NCI-H345 treated with DMSO at 0.1 percent for 48 hours (cell line): ENCODE results near the gene CFDP1.

Experiments
- DNase-seq: peaks from one replicate; lab custom pipeline; 2025; ENCODE audit not compliant: unreplicated experiment; lab: John Stamatoyannopoulos, UW

CFDP1 gene

DNA sequence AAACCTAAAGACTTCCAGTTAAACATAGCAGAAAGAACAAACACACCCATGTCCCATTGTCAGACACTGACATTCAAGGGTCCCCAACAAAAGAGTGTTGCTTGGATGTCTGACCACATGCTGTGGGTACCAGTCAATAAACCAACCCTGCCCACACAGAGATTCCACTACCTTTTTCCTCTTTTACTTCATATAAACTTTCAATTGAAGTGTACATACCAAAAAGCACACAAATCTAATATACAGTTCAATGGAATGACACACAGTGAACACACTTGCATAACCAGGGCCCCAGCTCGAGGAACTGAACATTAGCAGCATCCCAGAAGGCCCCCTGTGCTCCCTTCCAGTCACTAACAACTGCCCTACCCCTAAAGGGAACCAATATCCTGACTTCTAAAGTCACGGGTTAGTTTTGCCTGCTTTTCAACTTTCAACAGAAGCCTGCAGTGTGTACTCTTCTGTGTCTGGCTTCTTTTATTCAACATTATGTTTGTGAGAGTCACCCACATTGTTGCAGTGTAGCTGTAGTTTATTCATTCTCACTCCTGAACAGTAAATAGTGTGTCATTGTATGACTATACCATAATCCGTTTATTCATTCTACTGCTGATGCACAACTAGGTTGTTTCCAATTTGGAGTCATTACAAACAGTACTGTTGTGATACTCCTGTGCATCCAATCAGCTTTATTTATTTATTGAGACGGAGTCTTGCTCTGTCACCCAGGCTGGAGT, 18.0 kb downstream of the CFDP1 start:
- DNase-seq = no peak

DNA sequence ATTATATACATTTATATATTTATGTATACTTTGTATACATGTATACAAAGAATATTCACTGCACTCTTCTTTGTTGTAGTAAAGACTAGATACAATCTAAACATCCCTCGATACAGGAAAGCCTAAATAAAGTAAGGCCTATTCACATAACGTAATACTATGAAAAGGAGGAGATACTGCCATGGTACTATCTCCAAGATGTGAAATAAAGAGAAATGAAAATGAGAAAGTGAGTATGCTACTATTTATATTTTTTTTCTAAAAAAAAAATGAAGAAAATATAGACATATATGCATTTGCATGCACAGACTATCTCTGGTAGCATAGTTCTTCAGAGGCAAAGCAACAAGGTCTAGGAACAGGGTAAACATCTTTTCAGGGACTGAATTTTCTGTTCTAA, 19.4 kb downstream of the CFDP1 start:
- DNase-seq = no peak

DNA sequence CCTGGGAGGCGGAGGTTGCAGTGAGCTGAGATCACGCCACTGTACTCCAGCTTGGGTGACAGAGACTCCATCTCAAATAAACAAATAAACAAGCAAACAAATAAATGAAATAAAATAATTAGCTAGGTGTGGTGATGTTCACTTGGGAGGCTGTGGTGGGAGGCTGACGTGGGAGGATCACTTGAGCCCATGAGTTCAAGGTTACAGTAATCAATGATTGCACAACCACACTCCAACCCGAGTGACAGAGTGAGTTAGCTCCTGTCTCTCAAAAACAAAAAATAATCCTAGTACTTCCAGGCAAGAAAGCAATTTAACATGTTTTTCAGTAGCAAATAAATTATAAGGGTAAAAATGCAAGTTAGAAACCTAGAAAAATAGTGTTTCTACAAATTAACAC, 26.4 kb downstream of the CFDP1 start:
- no peak for DNase-seq

DNA sequence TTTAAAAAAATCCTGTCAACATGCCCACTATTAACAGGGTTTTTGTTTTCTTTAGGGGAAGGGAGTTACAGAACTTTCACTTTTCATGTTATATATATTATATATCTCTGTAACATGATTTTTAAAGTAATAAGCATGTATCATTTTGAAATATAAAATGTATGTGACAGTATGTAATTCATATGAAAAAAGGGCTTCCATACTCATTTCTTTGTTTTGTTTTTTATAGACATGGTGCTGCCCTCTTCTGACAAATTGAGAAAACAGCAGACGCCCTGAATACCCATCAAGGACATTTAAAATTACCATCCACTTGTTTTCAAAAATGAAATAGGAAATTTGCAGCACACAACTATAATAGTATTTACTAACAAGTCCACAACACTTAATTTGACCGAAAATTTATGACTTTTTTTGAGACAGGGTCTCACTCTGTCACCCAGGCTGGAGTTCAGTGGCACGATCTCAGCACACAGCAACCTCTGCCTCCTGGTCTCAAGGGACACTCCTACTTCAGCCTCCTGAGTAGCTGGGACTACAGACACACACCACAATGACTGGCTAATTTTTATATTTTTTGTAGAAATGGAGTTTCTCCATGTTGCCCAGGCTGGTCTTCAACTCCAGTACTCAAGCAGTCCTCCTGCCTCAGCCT, 30.4 kb downstream of the CFDP1 start:
- DNase-seq = no peak

DNA sequence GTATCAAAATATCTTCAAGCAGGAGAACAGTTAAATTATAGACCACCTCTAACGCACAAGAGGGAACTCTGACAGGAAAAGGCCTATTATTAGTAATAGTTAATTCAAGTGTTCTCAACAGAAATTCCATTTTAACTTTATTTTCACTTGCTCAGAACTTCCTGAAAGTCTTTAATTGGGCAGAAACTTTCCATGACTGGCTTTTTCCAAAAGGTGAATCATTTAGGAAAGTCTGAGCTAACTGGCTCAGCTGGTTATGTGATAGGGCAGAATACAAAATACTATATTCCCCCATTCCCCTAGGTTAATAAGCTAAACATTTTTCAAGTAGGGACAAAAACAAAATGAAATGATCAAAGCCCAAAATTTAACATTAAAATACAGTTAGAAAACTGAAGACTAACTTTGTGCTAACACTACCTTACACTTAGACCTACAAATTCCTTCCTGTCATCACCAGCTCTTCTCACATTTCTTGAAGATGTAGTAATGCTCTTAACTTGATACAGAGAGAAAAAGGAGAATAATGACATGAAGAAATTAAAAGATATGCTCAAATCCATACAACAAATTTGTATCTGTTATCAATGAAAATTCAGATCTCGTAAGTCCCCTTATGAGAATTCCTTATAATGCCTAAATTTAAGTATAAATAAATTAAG, 31.0 kb downstream of the CFDP1 start:
- no peak for DNase-seq

DNA sequence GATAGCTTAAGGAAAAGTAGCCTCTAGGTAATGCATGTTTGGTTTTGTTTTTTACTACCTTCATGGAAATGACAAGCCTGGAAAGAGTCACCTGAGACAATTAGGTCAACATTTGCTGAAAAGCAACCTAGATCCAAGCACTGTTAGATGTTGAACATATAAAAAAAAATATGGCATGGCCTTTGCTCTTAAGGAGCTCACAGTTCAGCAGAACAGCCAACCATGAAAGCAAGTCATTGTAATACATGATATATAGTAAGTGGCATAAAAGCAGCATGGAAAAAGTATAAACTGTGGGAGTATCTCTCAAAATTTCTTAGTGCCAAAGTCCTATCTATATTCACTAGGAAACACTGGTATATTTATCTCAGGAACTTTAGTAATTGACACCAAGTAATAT, 31.6 kb downstream of the CFDP1 start:
- DNase-seq = no peak

DNA sequence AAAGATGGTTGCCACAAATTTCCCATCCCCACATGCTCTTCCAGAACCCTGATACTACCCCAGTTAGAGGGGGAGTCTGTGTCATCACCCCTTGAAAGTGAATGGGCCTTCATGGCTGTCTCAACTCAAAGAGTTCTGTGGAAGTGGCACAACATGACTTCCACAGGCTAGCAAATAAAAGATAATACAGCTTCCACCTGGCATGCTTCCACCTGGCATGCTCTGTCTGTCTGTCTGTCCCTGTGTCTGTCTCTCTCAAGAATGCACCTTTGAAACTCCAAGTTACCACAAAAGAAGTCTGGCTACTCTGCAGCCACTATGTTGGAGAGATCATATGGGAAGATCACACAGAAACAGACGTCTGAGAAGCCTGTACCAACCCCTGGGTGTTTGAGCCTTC, 35.0 kb downstream of the CFDP1 start:
- DNase-seq = no peak

DNA sequence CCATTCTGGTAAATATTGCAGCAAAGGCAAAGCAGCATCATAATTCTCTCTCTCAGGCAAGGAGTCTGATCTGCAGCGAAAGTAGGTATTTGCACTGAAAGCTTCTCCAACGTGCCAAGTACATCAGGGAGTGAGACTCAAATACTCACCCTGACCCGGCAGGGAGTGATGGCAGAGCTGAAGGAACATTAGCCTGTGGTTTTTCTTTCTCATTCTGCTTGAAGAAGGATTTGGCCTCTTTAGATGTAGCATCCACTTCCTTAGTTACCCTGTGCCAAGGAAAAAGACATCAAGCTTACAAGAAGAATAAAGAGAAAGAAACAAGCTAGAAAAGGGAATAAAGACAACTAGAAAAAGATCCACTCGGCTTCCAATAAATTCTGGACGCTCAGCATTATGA, 38.4 kb downstream of the CFDP1 start:
- no peak for DNase-seq

DNA sequence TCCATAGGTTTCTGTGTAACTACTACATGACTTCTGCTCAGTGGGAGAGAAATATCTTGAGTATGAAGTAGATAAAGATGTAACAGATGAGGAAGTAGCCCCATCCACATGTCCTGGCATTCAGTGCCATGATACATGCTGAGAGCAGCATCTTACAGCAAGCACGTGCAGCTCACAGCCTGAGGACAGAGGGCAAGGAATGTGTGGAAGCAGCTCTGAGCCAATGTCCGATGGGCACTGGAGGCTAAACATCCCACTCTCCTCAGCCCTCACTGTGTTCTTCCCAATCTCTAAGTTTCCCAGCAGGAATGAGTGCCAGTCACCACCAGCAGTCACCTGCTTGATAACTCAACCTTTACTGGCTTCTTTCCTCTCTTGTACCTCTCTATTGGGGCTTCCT, 40.4 kb downstream of the CFDP1 start:
- DNase-seq = no peak

DNA sequence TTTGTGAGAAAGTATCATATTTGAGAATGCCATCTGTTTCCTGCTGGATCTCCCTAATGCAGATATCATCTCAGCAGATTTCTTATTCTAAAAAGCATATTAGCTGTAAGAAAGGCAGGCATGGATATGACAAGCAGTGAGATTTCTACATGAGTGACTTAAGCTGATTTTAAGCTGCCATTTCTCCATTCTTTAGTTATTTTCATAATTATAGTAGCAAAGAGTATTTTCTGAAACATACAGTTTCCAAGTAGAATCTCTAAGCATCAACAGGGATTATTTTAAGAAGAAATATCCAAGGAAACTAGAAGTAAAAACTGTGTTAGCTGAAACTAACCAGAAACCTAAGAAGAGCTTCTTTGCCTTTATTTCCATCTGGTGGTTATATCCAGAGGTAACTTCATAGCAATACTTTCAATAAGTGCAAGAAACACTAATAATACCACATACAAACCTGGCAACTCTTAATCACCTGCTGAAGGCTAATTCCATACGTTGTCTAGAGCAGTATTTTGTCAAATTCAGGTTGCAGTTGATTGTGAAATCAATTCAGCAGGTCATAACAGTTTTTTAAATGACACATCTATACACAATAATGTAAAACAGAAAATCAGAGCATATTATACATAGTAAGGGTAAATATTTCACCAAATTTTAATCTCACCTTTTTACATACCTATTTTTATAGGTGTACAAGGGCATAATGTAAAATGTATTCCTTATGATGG, 42.2 kb downstream of the CFDP1 start:
- DNase-seq = no peak

DNA sequence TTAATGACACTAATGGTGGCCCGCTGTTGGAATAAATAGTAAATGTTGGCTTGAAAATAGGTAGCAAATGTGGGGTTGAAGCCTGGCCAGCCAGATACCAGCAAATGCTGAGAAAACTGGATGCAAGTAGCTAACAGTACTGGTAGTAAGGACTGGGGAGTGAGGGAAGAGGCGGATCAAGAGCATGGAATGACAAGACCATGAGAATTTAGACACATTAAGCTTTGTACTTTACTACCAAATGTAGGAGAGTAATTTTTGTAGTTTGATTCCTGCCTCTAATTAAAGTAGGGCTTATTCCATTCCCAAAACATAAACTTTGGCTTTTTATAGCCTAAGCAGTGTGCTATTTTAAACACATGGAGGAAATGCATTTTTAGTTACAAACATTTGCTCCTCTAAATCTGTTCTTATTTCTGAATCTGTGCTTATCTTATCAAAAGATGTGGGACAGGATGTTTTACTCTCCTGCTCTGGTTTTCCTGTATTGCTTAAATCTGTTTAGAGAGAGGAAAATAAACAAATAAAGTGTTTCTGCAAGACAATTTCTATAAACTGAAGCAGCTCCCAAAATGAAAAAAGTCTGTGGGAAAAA, 44.1 kb downstream of the CFDP1 start:
- DNase-seq = no peak

DNA sequence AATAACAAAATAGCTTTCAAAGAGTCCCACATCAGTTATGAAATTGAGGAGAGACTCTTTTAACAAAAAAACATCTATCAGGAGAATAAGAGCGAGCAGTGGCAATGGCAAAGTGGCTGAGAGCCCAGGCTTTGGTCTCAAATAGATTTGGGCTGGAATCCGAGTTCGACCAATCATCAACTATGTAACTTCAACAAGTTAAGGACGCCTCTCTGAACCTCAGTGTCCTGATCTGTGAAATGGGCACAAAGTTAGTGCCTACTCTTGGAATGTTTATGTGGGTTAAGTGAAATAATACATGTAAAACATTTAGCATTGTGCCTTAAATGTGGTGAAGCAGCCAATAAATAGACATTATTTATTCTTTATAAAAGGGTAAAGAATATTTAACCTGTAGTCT, 45.4 kb downstream of the CFDP1 start:
- no peak for DNase-seq

DNA sequence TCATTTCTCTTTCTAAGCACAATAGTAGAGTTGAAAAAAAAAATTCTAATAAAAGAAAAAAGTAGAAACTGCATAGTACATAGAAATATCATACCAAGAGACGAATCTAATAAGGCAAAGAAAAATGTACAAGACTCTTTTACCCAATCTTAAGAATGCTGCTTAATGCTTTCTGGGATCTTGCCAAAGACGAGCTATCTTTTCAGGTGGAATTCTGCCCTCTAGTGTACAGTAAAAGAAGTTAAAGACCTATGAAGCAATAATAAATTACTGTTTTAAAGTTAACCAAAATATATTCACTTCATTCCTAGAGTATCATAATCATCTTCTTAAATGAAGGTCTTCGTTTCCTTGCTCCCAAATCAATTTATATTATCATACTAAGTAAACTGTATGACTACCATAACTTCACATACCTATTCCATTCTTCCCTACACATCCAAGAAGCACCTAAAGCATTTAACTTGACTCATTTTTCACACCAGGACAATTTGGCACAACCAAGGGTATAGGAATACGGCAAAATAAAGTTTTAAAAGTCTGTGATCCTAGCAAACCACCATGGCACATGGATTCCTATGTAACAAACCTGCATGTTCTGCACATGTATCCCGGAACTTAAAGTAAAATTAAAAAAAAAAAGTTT, 47.7 kb downstream of the CFDP1 start:
- DNase-seq = peak; percentile 17

DNA sequence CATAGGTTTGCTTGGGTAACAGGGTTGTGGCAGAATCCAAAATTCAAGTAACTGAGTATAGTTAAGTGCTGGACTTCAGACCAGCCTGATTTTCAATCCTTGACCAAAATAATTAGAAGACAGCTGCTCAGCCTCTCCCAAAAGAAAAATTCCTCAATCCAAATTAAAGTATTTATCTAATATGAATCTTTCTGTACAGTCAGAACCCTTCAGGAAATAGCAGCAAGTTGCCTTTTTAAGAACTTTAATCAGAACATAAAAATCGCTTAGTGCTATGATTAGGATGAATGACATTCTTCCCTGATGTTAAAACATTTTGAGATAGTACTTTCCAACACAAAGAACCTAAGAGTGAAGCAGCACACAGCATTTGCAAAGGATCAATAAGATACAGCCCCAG, 50.2 kb downstream of the CFDP1 start:
- no peak for DNase-seq

DNA sequence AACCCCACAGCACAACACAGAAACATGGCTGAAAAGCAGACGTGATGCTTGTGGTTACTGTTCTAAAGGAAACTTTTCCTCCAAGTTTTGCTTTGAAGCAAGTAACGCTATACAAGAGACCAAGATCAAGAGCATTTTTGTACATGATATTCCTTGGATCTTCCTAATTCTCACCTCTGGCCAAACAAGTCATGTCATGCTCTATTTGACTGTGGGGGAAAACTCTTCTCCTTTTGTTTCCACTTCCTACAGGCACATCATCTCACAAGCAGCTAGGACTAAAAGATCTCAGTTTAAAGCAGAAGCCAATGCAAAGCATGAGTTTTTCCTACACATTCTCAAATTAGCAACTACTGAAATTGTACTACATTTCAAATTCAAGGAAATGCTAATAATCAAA, 50.7 kb downstream of the CFDP1 start:
- DNase-seq = no peak

DNA sequence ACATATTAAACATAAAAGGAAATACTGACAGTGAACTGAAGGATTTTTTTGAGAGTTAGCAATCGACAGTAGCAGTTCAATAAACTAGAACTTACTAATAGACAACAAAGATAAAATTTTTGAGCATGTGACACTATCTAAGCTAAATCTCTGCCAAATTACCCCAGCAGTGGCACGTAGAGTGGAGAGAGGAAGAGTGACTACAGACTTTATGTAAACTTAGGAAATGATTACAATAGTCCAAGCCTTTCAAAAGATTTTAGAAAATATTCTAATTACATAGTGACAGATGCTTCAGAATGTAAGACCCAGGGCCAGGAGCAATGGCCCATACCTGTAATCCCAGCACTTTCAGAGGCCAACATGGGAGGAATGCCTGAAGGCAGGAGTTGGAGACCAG, 52.4 kb downstream of the CFDP1 start:
- DNase-seq = no peak

DNA sequence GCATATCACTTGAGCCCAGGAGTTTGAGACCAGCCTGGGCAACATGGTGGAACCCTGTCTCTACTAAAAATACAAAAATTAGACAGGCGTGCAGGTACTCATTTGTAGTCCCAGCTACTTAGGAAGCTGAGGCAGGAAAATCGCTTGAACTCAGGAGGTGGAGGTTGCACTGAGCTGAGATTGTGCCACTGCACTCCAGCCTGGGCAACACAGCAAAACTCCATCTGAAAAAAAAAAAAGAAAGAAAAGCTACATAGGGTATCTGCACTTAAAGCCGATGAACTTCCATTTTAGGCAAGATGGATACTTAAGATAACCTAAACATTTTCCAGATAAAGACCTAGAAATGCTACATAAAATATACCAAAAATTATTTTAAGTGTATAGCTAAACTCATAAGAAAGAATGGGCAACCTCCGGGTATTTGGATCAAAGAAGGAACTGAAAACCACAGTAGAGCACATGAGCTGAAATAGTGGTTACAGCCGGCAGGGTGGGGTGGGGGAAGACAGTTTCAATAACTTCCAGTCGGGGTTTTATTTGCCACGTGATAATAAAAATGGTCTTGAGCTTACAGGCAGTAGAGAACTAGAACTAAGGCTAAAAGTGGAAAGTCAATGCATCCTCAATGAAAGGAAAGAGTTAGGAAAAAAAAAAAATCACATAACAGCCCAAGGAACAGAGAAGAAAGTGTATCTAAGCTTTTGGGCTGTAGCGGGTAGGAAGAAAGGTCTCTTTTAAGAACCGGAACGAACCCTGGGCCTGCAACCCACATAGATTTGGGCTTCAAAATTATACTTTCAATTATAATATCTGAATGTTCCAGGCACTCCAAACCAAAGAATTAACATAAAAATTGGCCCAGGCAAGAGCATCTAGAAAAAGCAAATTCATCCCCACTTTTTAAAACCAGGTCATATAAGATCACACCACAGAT, 53.1 kb downstream of the CFDP1 start:
- DNase-seq = no peak

DNA sequence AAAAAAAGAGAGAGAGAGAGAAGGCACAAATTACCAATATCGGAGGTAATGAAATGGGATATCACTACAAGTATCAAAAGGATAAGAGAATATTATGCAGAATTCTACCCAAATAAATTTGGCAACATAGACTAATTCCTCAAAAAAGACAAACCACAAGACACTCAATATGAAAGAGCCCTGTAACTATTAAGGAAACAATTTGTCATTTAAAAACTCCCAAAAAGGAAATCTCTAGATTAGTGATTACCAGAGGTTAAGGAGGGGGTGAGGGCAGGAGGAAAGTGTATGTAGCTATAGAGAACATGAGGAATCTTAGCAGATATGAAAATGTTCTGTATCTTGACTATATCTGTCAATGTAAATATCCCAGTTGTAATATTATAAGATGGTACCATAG, 54.0 kb downstream of the CFDP1 start:
- no peak for DNase-seq

DNA sequence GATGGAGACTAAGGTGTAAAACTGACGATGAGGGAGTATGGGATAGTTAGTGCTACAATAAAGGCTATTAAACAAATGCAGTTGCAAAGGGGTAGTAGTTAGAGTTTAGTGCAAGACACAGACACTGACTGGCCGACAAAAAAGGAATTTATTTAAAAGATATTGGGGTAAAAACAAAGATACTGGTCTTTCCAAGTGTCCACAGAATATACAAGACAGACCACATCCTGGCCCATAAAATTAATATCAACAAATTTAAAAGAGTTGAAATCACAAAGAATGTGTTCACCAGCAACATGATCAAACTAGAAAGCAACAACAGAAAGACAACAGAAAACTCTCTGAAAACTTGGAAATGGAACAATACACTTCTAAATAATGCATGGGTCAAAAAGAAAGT, 54.7 kb downstream of the CFDP1 start:
- no peak for DNase-seq
